ENCODE measurements around the gene LPO.

GRCh38 chr17:58278661-58279015 lies 40.3 kb downstream of the LPO start:
- TF ChIP-seq POLR2AphosphoS5 (IDR thresholded peaks at IDR 0.05; ENCODE audit: low read depth, low read length) = no peak
- no peak for TF ChIP-seq POLR2A (IDR thresholded peaks at IDR 0.05; ENCODE audit: low read depth, low read length)
- TF ChIP-seq TAF1 (IDR thresholded peaks at IDR 0.05; ENCODE audit: borderline replicate concordance, low read depth, low read length) = no peak
